WTC11 (cell line): ENCODE results near the gene CHTF8. TPM values are rescaled to one million over a fixed set of nuclear protein-coding genes. Genes with fewer than 3 reads are reported as not detected.

Source experiments
- ATAC-seq: fragments of 200-7000 bp; cut with Tn5 transposase; 2 replicates; pipeline ENCODE4 v1.10.0; 2021; ENCODE audit warnings: mild to moderate bottlenecking, moderate library complexity
- CTCF ChIA-PET: fragments of 300-600 bp; sonication (Branson Sonifier 250); formaldehyde crosslinking; loops from one replicate; lab custom pipeline; 2021; ENCODE audit warnings: antibody characterized with exemption; lab: Charles Lee
- POLR2A ChIA-PET: fragments of 350-600 bp; sonication (Branson Sonifier 250); formaldehyde crosslinking; loops from one replicate; lab custom pipeline; 2021; ENCODE audit warnings: antibody characterized with exemption; lab: Charles Lee
- DNase-seq: peaks from one replicate; pipeline ENCODE4 v3.0.0; 2021; ENCODE audit warnings: low spot score
- H3K27ac Mint-ChIP-seq: 2 replicates; pipeline ENCODE4 v1.8.0; 2021; ENCODE audit warnings: mixed read lengths
- H3K27me3 Mint-ChIP-seq: 2 replicates; pipeline ENCODE4 v1.8.0; 2021; ENCODE audit warnings: low read depth, mild to moderate bottlenecking, moderate library complexity, mixed read lengths
- H3K36me3 Mint-ChIP-seq: 2 replicates; pipeline ENCODE4 v1.8.0; 2021; ENCODE audit warnings: mixed read lengths
- H3K4me1 Mint-ChIP-seq: 2 replicates; pipeline ENCODE4 v1.8.0; 2022; ENCODE audit warnings: mixed read lengths
- H3K4me3 Mint-ChIP-seq: 2 replicates; pipeline ENCODE4 v1.8.0; 2021; ENCODE audit warnings: mild to moderate bottlenecking, moderate library complexity, mixed read lengths
- H3K9me3 Mint-ChIP-seq: 2 replicates; pipeline ENCODE4 v1.8.0; 2021; ENCODE audit warnings: mixed read lengths
- CREB1 ChIP-seq: sonication (generic); formaldehyde crosslinking; IDR thresholded peaks from 2 replicates; pipeline ENCODE4 v1.8.0; 2023; ENCODE audit warnings: mild to moderate bottlenecking, missing genetic modification reagents
- CREM ChIP-seq: sonication (generic); formaldehyde crosslinking; IDR thresholded peaks from 2 replicates; pipeline ENCODE4 v1.8.1; 2022; ENCODE audit warnings: mild to moderate bottlenecking, missing genetic modification reagents, moderate library complexity
- FOXJ3 ChIP-seq: sonication (generic); formaldehyde crosslinking; IDR thresholded peaks from 2 replicates; pipeline ENCODE4 v1.9.0; 2021; ENCODE audit warnings: missing genetic modification reagents, mild to moderate bottlenecking, borderline replicate concordance
- GRHL2 ChIP-seq: fragments of 250-450 bp; sonication (Bioruptor Pico); IDR thresholded peaks from 2 replicates; pipeline ENCODE4 v1.8.0; 2022; ENCODE audit warnings: mild to moderate bottlenecking, moderate library complexity; ENCODE audit not compliant: insufficient replicate concordance, severe bottlenecking
- HMGA2 ChIP-seq: fragments of 250-450 bp; sonication (Bioruptor Pico); IDR thresholded peaks from 2 replicates; pipeline ENCODE4 v1.4.0; 2021; ENCODE audit warnings: mild to moderate bottlenecking, moderate library complexity
- JUN ChIP-seq: sonication (generic); formaldehyde crosslinking; IDR thresholded peaks from 2 replicates; pipeline ENCODE4 v1.8.0; 2023; ENCODE audit warnings: mild to moderate bottlenecking, missing genetic modification reagents
- NR1H2 ChIP-seq: sonication (generic); formaldehyde crosslinking; IDR thresholded peaks from 2 replicates; pipeline ENCODE4 v1.9.0; 2021; ENCODE audit warnings: mild to moderate bottlenecking, moderate library complexity, missing genetic modification reagents
- NR3C1 ChIP-seq: sonication (generic); formaldehyde crosslinking; conservative IDR thresholded peaks from 2 replicates; pipeline ENCODE4 v1.8.1; 2023; ENCODE audit warnings: low read depth, mild to moderate bottlenecking, missing genetic modification reagents
- OVOL2 ChIP-seq: fragments of 250-450 bp; sonication (Bioruptor Pico); IDR thresholded peaks from 2 replicates; pipeline ENCODE4 v1.9.0; 2021; ENCODE audit warnings: mild to moderate bottlenecking, borderline replicate concordance
- RORB ChIP-seq: fragments of 250-450 bp; sonication (Bioruptor Pico); IDR thresholded peaks from 2 replicates; pipeline ENCODE4 v1.9.0; 2021; ENCODE audit warnings: mild to moderate bottlenecking
- ZNF219 ChIP-seq: sonication (generic); formaldehyde crosslinking; IDR thresholded peaks from 2 replicates; pipeline ENCODE4 v1.8.0; 2023; ENCODE audit warnings: missing genetic modification reagents, mild to moderate bottlenecking, borderline replicate concordance
- ZNF423 ChIP-seq: fragments of 250-450 bp; sonication (Bioruptor Pico); IDR thresholded peaks from 2 replicates; pipeline ENCODE4 v2.1.2; 2022; ENCODE audit warnings: mild to moderate bottlenecking, moderate library complexity
- total RNA-seq: library from RNA; stranded (reverse); gene quantifications from 3 replicates; pipeline ENCODE4 v1.2.3, GENCODE V29; 2021
- TF ChIP-seq, protein P1 (sequence below): sonication (generic); formaldehyde crosslinking; IDR thresholded peaks from 2 replicates; pipeline ENCODE4 v1.8.0; 2022; ENCODE audit warnings: mild to moderate bottlenecking, missing genetic modification reagents
- TF ChIP-seq, protein P2 (sequence below): sonication (generic); formaldehyde crosslinking; IDR thresholded peaks from 2 replicates; pipeline ENCODE4 v1.8.1; 2023; ENCODE audit warnings: mild to moderate bottlenecking, missing genetic modification reagents
- TF ChIP-seq, protein P3 (sequence below): sonication (generic); formaldehyde crosslinking; conservative IDR thresholded peaks from 2 replicates; pipeline ENCODE4 v1.8.1; 2022; ENCODE audit warnings: mild to moderate bottlenecking, missing genetic modification reagents
- TF ChIP-seq, protein P4 (sequence below): sonication (generic); formaldehyde crosslinking; conservative IDR thresholded peaks from 2 replicates; pipeline ENCODE4 v1.8.1; 2023; ENCODE audit warnings: mild to moderate bottlenecking, low read depth, missing genetic modification reagents, moderate library complexity
- TF ChIP-seq, protein P5 (sequence below): sonication (generic); formaldehyde crosslinking; IDR thresholded peaks from 2 replicates; pipeline ENCODE4 v1.8.1; 2023; ENCODE audit warnings: mild to moderate bottlenecking, moderate library complexity, missing genetic modification reagents
- TF ChIP-seq, protein P6 (sequence below): sonication (generic); formaldehyde crosslinking; IDR thresholded peaks from 2 replicates; pipeline ENCODE4 v1.8.0; 2022; ENCODE audit warnings: mild to moderate bottlenecking, missing genetic modification reagents
- TF ChIP-seq, protein P7 (sequence below): sonication (generic); formaldehyde crosslinking; IDR thresholded peaks from 2 replicates; pipeline ENCODE4 v1.8.1; 2023; ENCODE audit warnings: mild to moderate bottlenecking, missing genetic modification reagents
- TF ChIP-seq, protein P8 (sequence below): sonication (generic); formaldehyde crosslinking; IDR thresholded peaks from 2 replicates; pipeline ENCODE4 v1.8.0; 2022; ENCODE audit warnings: missing genetic modification reagents
- TF ChIP-seq, protein P9 (sequence below): sonication (generic); formaldehyde crosslinking; IDR thresholded peaks from 2 replicates; pipeline ENCODE4 v1.8.1; 2022; ENCODE audit warnings: mild to moderate bottlenecking, moderate library complexity, missing genetic modification reagents

CHTF8 gene
- total RNA-seq, 1 experiment from 2014 or later: 115 TPM

DNA sequence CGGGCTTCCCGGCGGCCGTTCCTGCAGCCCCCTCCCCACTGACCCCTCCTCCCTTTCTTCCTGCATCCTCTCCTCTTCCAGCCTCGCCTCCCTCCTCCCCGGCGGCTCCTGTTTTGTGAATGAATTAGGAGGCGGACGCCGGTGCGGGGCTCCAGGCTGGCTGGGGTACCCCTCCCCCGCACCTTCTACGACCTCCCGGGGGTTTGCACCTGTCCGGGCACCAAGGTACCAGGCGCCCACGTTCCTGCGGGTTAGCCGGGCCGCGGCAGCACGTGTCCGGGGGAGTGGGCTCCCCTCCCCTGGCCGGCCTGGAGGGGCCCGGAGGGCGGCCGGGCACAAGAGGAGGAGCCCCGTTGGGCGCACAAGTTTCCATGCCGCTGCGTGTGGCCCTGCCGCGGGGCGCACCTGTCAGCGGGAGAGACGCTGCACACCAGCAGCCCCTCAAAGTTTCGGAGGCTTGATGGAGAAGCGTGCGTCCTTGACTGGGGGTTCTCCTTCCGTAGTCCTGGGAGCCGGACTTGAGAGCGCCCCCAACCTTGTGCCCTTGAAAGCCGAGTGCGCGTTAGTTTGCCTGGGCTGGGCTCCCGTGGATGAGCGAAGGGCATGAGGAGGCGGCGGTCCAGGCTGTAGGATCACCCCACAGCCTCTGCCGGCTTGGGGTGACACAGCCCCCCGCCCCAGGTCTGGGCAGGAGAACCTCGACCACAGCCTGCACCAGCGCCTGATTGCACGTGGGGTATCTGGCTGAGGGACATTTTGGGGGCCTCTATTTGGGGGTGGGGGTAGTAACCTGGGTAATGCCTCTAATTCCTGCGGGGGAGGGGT, 25.7 kb downstream of the CHTF8 start:
- Mint-ChIP-seq H3K27ac (peak overlapping the region; percentile 63; the same call in 1 of the 2 replicates), H3K36me3 (peaks cover 21% of the 10 kb centered on the region), H3K9me3 (no peaks in the 10 kb centered on the region), H3K27me3 (peaks cover 6% of the 10 kb centered on the region; the same call in 1 of the 2 replicates), H3K4me3 (peak overlapping the region; percentile 88), H3K4me1 (peaks cover 63% of the 10 kb centered on the region)
- ATAC-seq (peak; percentile 7), DNase-seq (peak; percentile 62)
- ChIA-PET POLR2A (interaction anchor here (0.7 to 1.6 kb wide), 2 partner anchors 34 to 116 kb away, joined by 3 to 6 read pairs; no protein-coding TSS in a partner anchor), CTCF (interaction anchor here (0.5 to 2.2 kb wide), 15 partner anchors 17 to 578 kb away, joined by 3 to 18 read pairs (median 4); partner anchors contain the start of gene CDH3)
- TF ChIP-seq, protein P1, sequence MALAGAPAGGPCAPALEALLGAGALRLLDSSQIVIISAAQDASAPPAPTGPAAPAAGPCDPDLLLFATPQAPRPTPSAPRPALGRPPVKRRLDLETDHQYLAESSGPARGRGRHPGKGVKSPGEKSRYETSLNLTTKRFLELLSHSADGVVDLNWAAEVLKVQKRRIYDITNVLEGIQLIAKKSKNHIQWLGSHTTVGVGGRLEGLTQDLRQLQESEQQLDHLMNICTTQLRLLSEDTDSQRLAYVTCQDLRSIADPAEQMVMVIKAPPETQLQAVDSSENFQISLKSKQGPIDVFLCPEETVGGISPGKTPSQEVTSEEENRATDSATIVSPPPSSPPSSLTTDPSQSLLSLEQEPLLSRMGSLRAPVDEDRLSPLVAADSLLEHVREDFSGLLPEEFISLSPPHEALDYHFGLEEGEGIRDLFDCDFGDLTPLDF: no peak
- TF ChIP-seq ZNF219 (CRISPR knock-in tag) (peak; percentile 31; the same call in 1 of the 2 replicates), ZNF423 (CRISPR knock-in tag) (peak; percentile 58), GRHL2 (CRISPR knock-in tag) (no peak), CREB1 (CRISPR knock-in tag) (no peak), NR1H2 (CRISPR knock-in tag) (no peak), CREM (CRISPR knock-in tag) (no peak), JUN (CRISPR knock-in tag) (no peak), FOXJ3 (CRISPR knock-in tag) (no peak), OVOL2 (CRISPR knock-in tag) (no peak), NR3C1 (no peak), HMGA2 (CRISPR knock-in tag) (no peak), RORB (CRISPR knock-in tag) (no peak)
- TF ChIP-seq, protein P2, sequence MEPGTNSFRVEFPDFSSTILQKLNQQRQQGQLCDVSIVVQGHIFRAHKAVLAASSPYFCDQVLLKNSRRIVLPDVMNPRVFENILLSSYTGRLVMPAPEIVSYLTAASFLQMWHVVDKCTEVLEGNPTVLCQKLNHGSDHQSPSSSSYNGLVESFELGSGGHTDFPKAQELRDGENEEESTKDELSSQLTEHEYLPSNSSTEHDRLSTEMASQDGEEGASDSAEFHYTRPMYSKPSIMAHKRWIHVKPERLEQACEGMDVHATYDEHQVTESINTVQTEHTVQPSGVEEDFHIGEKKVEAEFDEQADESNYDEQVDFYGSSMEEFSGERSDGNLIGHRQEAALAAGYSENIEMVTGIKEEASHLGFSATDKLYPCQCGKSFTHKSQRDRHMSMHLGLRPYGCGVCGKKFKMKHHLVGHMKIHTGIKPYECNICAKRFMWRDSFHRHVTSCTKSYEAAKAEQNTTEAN: no peak
- TF ChIP-seq, protein P3, sequence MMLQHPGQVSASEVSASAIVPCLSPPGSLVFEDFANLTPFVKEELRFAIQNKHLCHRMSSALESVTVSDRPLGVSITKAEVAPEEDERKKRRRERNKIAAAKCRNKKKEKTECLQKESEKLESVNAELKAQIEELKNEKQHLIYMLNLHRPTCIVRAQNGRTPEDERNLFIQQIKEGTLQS: no peak
- TF ChIP-seq, protein P4, sequence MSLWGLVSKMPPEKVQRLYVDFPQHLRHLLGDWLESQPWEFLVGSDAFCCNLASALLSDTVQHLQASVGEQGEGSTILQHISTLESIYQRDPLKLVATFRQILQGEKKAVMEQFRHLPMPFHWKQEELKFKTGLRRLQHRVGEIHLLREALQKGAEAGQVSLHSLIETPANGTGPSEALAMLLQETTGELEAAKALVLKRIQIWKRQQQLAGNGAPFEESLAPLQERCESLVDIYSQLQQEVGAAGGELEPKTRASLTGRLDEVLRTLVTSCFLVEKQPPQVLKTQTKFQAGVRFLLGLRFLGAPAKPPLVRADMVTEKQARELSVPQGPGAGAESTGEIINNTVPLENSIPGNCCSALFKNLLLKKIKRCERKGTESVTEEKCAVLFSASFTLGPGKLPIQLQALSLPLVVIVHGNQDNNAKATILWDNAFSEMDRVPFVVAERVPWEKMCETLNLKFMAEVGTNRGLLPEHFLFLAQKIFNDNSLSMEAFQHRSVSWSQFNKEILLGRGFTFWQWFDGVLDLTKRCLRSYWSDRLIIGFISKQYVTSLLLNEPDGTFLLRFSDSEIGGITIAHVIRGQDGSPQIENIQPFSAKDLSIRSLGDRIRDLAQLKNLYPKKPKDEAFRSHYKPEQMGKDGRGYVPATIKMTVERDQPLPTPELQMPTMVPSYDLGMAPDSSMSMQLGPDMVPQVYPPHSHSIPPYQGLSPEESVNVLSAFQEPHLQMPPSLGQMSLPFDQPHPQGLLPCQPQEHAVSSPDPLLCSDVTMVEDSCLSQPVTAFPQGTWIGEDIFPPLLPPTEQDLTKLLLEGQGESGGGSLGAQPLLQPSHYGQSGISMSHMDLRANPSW: no peak
- TF ChIP-seq, protein P5, sequence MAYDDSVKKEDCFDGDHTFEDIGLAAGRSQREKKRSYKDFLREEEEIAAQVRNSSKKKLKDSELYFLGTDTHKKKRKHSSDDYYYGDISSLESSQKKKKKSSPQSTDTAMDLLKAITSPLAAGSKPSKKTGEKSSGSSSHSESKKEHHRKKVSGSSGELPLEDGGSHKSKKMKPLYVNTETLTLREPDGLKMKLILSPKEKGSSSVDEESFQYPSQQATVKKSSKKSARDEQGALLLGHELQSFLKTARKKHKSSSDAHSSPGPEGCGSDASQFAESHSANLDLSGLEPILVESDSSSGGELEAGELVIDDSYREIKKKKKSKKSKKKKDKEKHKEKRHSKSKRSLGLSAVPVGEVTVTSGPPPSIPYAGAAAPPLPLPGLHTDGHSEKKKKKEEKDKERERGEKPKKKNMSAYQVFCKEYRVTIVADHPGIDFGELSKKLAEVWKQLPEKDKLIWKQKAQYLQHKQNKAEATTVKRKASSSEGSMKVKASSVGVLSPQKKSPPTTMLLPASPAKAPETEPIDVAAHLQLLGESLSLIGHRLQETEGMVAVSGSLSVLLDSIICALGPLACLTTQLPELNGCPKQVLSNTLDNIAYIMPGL (CRISPR knock-in tag): no peak
- TF ChIP-seq, protein P6, sequence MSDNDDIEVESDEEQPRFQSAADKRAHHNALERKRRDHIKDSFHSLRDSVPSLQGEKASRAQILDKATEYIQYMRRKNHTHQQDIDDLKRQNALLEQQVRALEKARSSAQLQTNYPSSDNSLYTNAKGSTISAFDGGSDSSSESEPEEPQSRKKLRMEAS (CRISPR knock-in tag): peak; percentile 49
- TF ChIP-seq, protein P7, sequence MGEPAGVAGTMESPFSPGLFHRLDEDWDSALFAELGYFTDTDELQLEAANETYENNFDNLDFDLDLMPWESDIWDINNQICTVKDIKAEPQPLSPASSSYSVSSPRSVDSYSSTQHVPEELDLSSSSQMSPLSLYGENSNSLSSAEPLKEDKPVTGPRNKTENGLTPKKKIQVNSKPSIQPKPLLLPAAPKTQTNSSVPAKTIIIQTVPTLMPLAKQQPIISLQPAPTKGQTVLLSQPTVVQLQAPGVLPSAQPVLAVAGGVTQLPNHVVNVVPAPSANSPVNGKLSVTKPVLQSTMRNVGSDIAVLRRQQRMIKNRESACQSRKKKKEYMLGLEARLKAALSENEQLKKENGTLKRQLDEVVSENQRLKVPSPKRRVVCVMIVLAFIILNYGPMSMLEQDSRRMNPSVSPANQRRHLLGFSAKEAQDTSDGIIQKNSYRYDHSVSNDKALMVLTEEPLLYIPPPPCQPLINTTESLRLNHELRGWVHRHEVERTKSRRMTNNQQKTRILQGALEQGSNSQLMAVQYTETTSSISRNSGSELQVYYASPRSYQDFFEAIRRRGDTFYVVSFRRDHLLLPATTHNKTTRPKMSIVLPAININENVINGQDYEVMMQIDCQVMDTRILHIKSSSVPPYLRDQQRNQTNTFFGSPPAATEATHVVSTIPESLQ: no peak
- TF ChIP-seq, protein P8, sequence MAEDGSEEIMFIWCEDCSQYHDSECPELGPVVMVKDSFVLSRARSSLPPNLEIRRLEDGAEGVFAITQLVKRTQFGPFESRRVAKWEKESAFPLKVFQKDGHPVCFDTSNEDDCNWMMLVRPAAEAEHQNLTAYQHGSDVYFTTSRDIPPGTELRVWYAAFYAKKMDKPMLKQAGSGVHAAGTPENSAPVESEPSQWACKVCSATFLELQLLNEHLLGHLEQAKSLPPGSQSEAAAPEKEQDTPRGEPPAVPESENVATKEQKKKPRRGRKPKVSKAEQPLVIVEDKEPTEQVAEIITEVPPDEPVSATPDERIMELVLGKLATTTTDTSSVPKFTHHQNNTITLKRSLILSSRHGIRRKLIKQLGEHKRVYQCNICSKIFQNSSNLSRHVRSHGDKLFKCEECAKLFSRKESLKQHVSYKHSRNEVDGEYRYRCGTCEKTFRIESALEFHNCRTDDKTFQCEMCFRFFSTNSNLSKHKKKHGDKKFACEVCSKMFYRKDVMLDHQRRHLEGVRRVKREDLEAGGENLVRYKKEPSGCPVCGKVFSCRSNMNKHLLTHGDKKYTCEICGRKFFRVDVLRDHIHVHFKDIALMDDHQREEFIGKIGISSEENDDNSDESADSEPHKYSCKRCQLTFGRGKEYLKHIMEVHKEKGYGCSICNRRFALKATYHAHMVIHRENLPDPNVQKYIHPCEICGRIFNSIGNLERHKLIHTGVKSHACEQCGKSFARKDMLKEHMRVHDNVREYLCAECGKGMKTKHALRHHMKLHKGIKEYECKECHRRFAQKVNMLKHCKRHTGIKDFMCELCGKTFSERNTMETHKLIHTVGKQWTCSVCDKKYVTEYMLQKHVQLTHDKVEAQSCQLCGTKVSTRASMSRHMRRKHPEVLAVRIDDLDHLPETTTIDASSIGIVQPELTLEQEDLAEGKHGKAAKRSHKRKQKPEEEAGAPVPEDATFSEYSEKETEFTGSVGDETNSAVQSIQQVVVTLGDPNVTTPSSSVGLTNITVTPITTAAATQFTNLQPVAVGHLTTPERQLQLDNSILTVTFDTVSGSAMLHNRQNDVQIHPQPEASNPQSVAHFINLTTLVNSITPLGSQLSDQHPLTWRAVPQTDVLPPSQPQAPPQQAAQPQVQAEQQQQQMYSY (CRISPR knock-in tag): peak; percentile 15; the same call in 1 of the 2 replicates
- TF ChIP-seq, protein P9, sequence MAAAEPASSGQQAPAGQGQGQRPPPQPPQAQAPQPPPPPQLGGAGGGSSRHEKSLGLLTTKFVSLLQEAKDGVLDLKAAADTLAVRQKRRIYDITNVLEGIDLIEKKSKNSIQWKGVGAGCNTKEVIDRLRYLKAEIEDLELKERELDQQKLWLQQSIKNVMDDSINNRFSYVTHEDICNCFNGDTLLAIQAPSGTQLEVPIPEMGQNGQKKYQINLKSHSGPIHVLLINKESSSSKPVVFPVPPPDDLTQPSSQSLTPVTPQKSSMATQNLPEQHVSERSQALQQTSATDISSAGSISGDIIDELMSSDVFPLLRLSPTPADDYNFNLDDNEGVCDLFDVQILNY (CRISPR knock-in tag): 0 out of 2 replicates have a peak, but pooled peaks have one; percentile 4
